ENCODE results near the gene MRE11.
A peak's percentile ranks its signal among the peaks of the same experiment; 100 is the strongest.

MRE11 gene

GRCh38 chr11:94504689-94505293, 11.1 kb upstream of the MRE11 start:
- peak; percentile 24 for DNase-seq

- no peak for DNase-seq
Observed at GRCh38 chr11:94501522-94501921, 7.9 kb upstream of the MRE11 start.

- no peak for DNase-seq
Observed at GRCh38 chr11:94500181-94500580, 6.5 kb upstream of the MRE11 start.

- DNase-seq, result no peak
Observed at GRCh38 chr11:94494126-94494680, 559 bp upstream of the MRE11 start.

GRCh38 chr11:94486068-94486467, 7.6 kb downstream of the MRE11 start:
- no peak for DNase-seq

- no peak for DNase-seq
Observed at GRCh38 chr11:94481342-94481741, 12.3 kb downstream of the MRE11 start.

- no peak for DNase-seq
Observed at GRCh38 chr11:94477624-94478023, 16.0 kb downstream of the MRE11 start.

GRCh38 chr11:94472916-94473799, 20.5 kb downstream of the MRE11 start:
- DNase-seq, result no peak

GRCh38 chr11:94469416-94469815, 24.2 kb downstream of the MRE11 start:
- DNase-seq, result no peak

- no peak for DNase-seq
Observed at GRCh38 chr11:94459576-94459975, 34.1 kb downstream of the MRE11 start.

- no peak for DNase-seq
Observed at GRCh38 chr11:94457118-94458029, 36.3 kb downstream of the MRE11 start.

- DNase-seq, result no peak
Observed at GRCh38 chr11:94455861-94456260, 37.8 kb downstream of the MRE11 start.

GRCh38 chr11:94454301-94454700, 39.3 kb downstream of the MRE11 start:
- no peak for DNase-seq

GRCh38 chr11:94452988-94453387, 40.7 kb downstream of the MRE11 start:
- DNase-seq, result no peak

GRCh38 chr11:94450048-94450447, 43.6 kb downstream of the MRE11 start:
- DNase-seq, result no peak

- no peak for DNase-seq
Observed at GRCh38 chr11:94449437-94449836, 44.2 kb downstream of the MRE11 start.

- DNase-seq, result no peak
Observed at GRCh38 chr11:94449029-94449428, 44.6 kb downstream of the MRE11 start.

GRCh38 chr11:94447149-94447548, 46.5 kb downstream of the MRE11 start:
- no peak for DNase-seq

GRCh38 chr11:94445641-94446040, 48.0 kb downstream of the MRE11 start:
- no peak for DNase-seq

- DNase-seq, result no peak
Observed at GRCh38 chr11:94433049-94433448, 60.6 kb downstream of the MRE11 start.

GRCh38 chr11:94424662-94425061, 69.0 kb downstream of the MRE11 start:
- DNase-seq, result no peak

- DNase-seq, result no peak
Observed at GRCh38 chr11:94424011-94424410, 69.6 kb downstream of the MRE11 start.

GRCh38 chr11:94423507-94423906, 70.1 kb downstream of the MRE11 start:
- no peak for DNase-seq

Data from retina (tissue), 1 donor.